HG03575 (cell line): ENCODE results near the gene NAA16.
A peak's percentile ranks its signal among the peaks of the same experiment; 100 is the strongest.
"Not testable (repeated sequence)": the region's sequence is repeated elsewhere in the genome, so short reads cannot be mapped to it uniquely, and the experiment has no call there.

ENCODE experiments used
- ATAC-seq: cut with Tn5 transposase; IDR thresholded peaks from one replicate; pipeline ENCODE4 v1.9.1; 2021; ENCODE audit not compliant: unreplicated experiment, insufficient number of reproducible peaks, low FRiP score; ENCODE audit errors: extremely low read depth

Gene NAA16

GRCh38 chr13:41310963-41311405 lies at the start of gene NAA16:
Gene NAA16 (plus strand): TSS chr13:41311267. CDS start chr13:41311529, 262 bp downstream.
- no peak for ATAC-seq

GRCh38 chr13:41263261-41263971 lies 47.7 kb upstream of the NAA16 start, which contains the start of gene MTRF1:
Gene MTRF1 (minus strand): TSS chr13:41263576. CDS start chr13:41260907, 2,669 bp downstream.
- peak; percentile 89 for ATAC-seq

- no peak for ATAC-seq
Measured at GRCh38 chr13:41267106-41267505, 44.0 kb upstream of the NAA16 start.

- no peak for ATAC-seq
Measured at GRCh38 chr13:41268764-41269163, 42.3 kb upstream of the NAA16 start.

- no peak for ATAC-seq
Measured at GRCh38 chr13:41271456-41272285, 39.4 kb upstream of the NAA16 start.

- no peak for ATAC-seq
Measured at GRCh38 chr13:41273831-41274441, 37.1 kb upstream of the NAA16 start.

GRCh38 chr13:41274881-41275280 lies 36.2 kb upstream of the NAA16 start:
- no peak for ATAC-seq

- no peak for ATAC-seq
Measured at GRCh38 chr13:41276824-41277223, 34.2 kb upstream of the NAA16 start.

GRCh38 chr13:41279156-41279555 lies 31.9 kb upstream of the NAA16 start:
- ATAC-seq, result not testable (repeated sequence)

- ATAC-seq, result no peak
Measured at GRCh38 chr13:41282129-41282571, 28.9 kb upstream of the NAA16 start.

- ATAC-seq, result no peak
Measured at GRCh38 chr13:41284512-41285288, 26.4 kb upstream of the NAA16 start.

- no peak for ATAC-seq
Measured at GRCh38 chr13:41286370-41286769, 24.7 kb upstream of the NAA16 start.

GRCh38 chr13:41289463-41289881 lies 21.6 kb upstream of the NAA16 start:
- no peak for ATAC-seq

- ATAC-seq, result no peak
Measured at GRCh38 chr13:41291246-41291645, 19.8 kb upstream of the NAA16 start.

GRCh38 chr13:41293272-41293671 lies 17.8 kb upstream of the NAA16 start:
- no peak for ATAC-seq

GRCh38 chr13:41294914-41295313 lies 16.2 kb upstream of the NAA16 start:
- ATAC-seq, result no peak

GRCh38 chr13:41295973-41296372 lies 15.1 kb upstream of the NAA16 start:
- ATAC-seq, result no peak

GRCh38 chr13:41296879-41297646 lies 14.0 kb upstream of the NAA16 start:
- no peak for ATAC-seq
